SK-N-SH (cell line): ENCODE data around the gene IDH2. TPM values are rescaled to one million over a fixed set of nuclear protein-coding genes. Genes with fewer than 3 reads are reported as not detected.

Experiments
- CTCF ChIA-PET: fragments of 300-600, 350-600 bp; formaldehyde crosslinking; extraction: SDS; loops from one replicate; lab custom pipeline; 2021; lab: Yijun Ruan, JAX
- POLR2A ChIA-PET: fragments of 350-600 bp; sonication (Branson Sonifier 250); formaldehyde crosslinking; extraction: SDS; loops from one replicate; lab custom pipeline; 2020; ENCODE audit warnings: antibody characterized with exemption, inconsistent platforms; lab: Yijun Ruan, JAX
- DNase-seq: peaks from one replicate; pipeline ENCODE4 v3.0.0; 2012
- H2AFZ ChIP-seq: fragments of 200-600 bp; sonication (generic); 2 replicates; pipeline ENCODE4 v1.8.1; 2016; ENCODE audit warnings: antibody characterized with exemption, mild to moderate bottlenecking, low read depth
- H3F3A ChIP-seq: fragments of 200-600 bp; sonication (generic); replicated peaks from 2 replicates; pipeline ENCODE3; 2016; ENCODE audit warnings: antibody characterized with exemption, mild to moderate bottlenecking; ENCODE audit not compliant: insufficient read depth
- H3K27ac ChIP-seq, 2 experiments: fragments of 200-500 bp in 1 of 2; fragments of 200-600 bp in 1 of 2; sonication (Bioruptor generic) in 1 of 2; sonication (generic), shearing (Covaris generic) in 1 of 2; 2 replicates each; pipeline versions ENCODE4 v1.5.1 to v1.6.1; 2014 to 2016; ENCODE audit warnings: low read depth in 2 of 2, inconsistent platforms in 1 of 2, low read length in 1 of 2, mild to moderate bottlenecking in 1 of 2, mixed read lengths in 1 of 2
- H3K27me3 ChIP-seq: fragments of 200-600 bp; sonication (generic), shearing (Covaris generic); 2 replicates; pipeline ENCODE4 v1.6.1; 2016; ENCODE audit warnings: mixed run types; ENCODE audit not compliant: insufficient read depth
- H3K36me3 ChIP-seq, 2 experiments: fragments of 200-500 bp in 1 of 2; fragments of 200-600 bp in 1 of 2; sonication (Bioruptor generic) in 1 of 2; sonication (generic) in 1 of 2; replicated peaks in 1 of 2; 2 replicates each; pipeline versions ENCODE3 to v1.5.1; 2014 to 2016; ENCODE audit warnings: low read length in 1 of 2, mild to moderate bottlenecking in 1 of 2; ENCODE audit not compliant: insufficient read depth in 2 of 2, control insufficient read depth in 1 of 2
- H3K4me1 ChIP-seq, 2 experiments: fragments of 200-500 bp in 1 of 2; fragments of 200-600 bp in 1 of 2; sonication (Bioruptor generic) in 1 of 2; sonication (generic), shearing (Covaris generic) in 1 of 2; 2 replicates each; pipeline versions ENCODE4 v1.5.1 to v1.6.1; 2014 to 2016; ENCODE audit warnings: low read depth in 1 of 2, low read length in 1 of 2, mixed run types in 1 of 2; ENCODE audit not compliant: insufficient read depth in 2 of 2, control insufficient read depth in 1 of 2
- H3K4me2 ChIP-seq: fragments of 200-600 bp; sonication (generic), shearing (Covaris generic); 2 replicates; pipeline ENCODE4 v1.6.1; 2017; ENCODE audit warnings: mixed run types
- H3K4me3 ChIP-seq, 2 experiments: fragments of 200-500 bp in 1 of 2; fragments of 200-600 bp in 1 of 2; sonication (Bioruptor generic) in 1 of 2; sonication (generic), shearing (Covaris generic) in 1 of 2; 2 replicates each; pipeline versions ENCODE4 v1.5.1 to v1.8.1; 2014 to 2016; ENCODE audit warnings: low read depth in 2 of 2, inconsistent platforms in 1 of 2, low read length in 1 of 2, mild to moderate bottlenecking in 1 of 2, mixed read lengths in 1 of 2, moderate library complexity in 1 of 2
- H3K79me2 ChIP-seq: fragments of 200-600 bp; sonication (generic); 2 replicates; pipeline ENCODE4 v1.8.1; 2017; ENCODE audit warnings: mild to moderate bottlenecking; ENCODE audit not compliant: insufficient read depth
- H3K9ac ChIP-seq: fragments of 200-600 bp; sonication (generic); 2 replicates; pipeline ENCODE4 v1.6.1; 2017; ENCODE audit warnings: mixed run types
- H3K9me2 ChIP-seq: fragments of 200-600 bp; sonication (generic); 2 replicates; pipeline ENCODE4 v1.6.1; 2017; ENCODE audit warnings: mixed run types
- H3K9me3 ChIP-seq: fragments of 200-600 bp; sonication (generic); 2 replicates; pipeline ENCODE4 v1.6.1; 2017; ENCODE audit warnings: mixed run types, mild to moderate bottlenecking, moderate library complexity
- H4K20me1 ChIP-seq: fragments of 200-600 bp; sonication (generic); 2 replicates; pipeline ENCODE4 v1.6.1; 2017; ENCODE audit warnings: mild to moderate bottlenecking, mixed run types; ENCODE audit not compliant: insufficient read depth
- ELF1 ChIP-seq: IDR thresholded peaks from 2 replicates; pipeline ENCODE4 v1.4.0; 2012
- EP300 ChIP-seq, 2 experiments: IDR thresholded peaks; 2 replicates each; pipeline versions ENCODE4 v1.4.0 to v1.6.1; 2012; ENCODE audit warnings: borderline replicate concordance in 1 of 2, low read depth in 1 of 2, low read length in 1 of 2
- FOSL2 ChIP-seq: IDR thresholded peaks from 2 replicates; pipeline ENCODE4 v1.4.0; 2012; ENCODE audit warnings: low read depth, mild to moderate bottlenecking, moderate library complexity, borderline replicate concordance
- JUND ChIP-seq: IDR thresholded peaks from 2 replicates; pipeline ENCODE4 v1.4.0; 2012
- MEF2A ChIP-seq: IDR thresholded peaks from 2 replicates; pipeline ENCODE4 v1.4.0; 2012; ENCODE audit warnings: low read depth, borderline replicate concordance
- MXI1 ChIP-seq: IDR thresholded peaks from 2 replicates; pipeline ENCODE4 v1.6.1; 2012; ENCODE audit warnings: mild to moderate bottlenecking, low read depth, low read length, improper control_type of control experiment
- NRF1 ChIP-seq: IDR thresholded peaks from 2 replicates; pipeline ENCODE4 v1.6.1; 2012; ENCODE audit warnings: low read depth, mild to moderate bottlenecking, low read length
- PBX3 ChIP-seq: IDR thresholded peaks from 2 replicates; pipeline ENCODE4; 2012
- REST ChIP-seq: IDR thresholded peaks from 2 replicates; pipeline ENCODE4 v1.6.1; 2012; ENCODE audit warnings: mild to moderate bottlenecking, low read depth, low read length, moderate library complexity
- RFX5 ChIP-seq: IDR thresholded peaks from 2 replicates; pipeline ENCODE4 v1.6.1; 2012; ENCODE audit warnings: mild to moderate bottlenecking, improper control_type of control experiment, low read length
- TAF1 ChIP-seq: IDR thresholded peaks from 2 replicates; pipeline ENCODE4 v1.6.1; 2012; ENCODE audit warnings: low read depth, mild to moderate bottlenecking, low read length, moderate library complexity, borderline replicate concordance
- TCF12 ChIP-seq: IDR thresholded peaks from 2 replicates; pipeline ENCODE4 v1.4.0; 2012
- USF1 ChIP-seq: IDR thresholded peaks from 2 replicates; pipeline ENCODE4 v1.4.0; 2012; ENCODE audit warnings: low read depth, borderline replicate concordance
- WGBS: methylation state at CpG from one replicate; pipeline ENCODE4 v1.1.6; 2017; ENCODE audit warnings: low lambda C conversion rate; 5-methylcytosine and 5-hydroxymethylcytosine counted together
- polyA plus RNA-seq, 3 experiments: library from polyadenylated mRNA; depleted of rRNA; stranded (reverse); fragments of >200 nt; gene quantifications; 2 replicates each; pipeline ENCODE4 v1.2.3, GENCODE V29; 2012

Gene IDH2
- polyA plus RNA-seq, 1 of the 3 experiments (the other 2 are of a cell fraction): 25.2 TPM

- TF ChIP-seq RFX5 (no peak), REST (no peak), USF1 (no peak), JUND (no peak), EP300 (IDR thresholded peaks at IDR 0.05; ENCODE audit: borderline replicate concordance in 1 of 2, low read depth in 1 of 2, low read length in 1 of 2) (no peak), MEF2A (no peak), FOSL2 (no peak), ELF1 (no peak), TAF1 (no peak)
Measured at GRCh38 chr15:90035840-90036230, 66.4 kb downstream of the IDH2 start (continued).

DNA sequence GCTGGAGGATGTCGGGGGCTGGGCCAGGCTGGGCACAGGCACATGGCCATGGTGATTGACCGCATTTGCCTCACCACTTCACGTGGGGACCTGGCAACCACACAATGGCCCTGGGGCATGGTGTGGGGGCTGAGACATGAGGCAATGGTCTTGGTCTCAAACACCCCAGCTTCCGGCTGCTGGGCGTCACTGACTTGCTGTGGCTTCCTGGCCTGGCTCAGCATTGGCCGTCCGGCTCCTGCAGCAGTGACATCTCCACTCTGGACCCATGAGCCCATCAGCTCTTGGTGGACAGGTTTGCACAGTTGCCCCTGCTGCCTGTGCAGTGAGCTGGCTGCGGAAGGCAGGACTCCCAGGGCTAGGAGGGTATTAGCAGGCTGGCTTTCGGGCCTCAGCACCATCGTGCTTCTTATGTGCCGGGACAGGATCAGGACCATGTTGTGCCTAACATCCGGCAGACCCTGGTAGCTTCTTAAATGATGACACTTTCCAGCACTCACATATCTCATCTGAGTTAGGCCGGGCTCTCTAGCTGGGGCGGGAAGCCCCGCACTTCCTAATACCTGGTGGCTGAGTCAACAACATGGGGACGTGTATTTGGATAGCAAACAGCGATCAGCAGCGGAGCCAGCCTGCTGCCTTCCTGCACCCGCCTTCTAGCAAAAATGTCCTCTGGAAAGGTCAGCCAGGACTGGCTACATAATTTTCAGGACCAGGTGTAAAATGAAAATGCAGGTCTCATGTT is 67.0 kb downstream of the IDH2 start:
- Histone ChIP-seq H3K4me2 (peak overlapping the region; percentile 46; the same call in 1 of the 2 replicates), H3K9me3 (no peaks in the 10 kb centered on the region), H3K79me2 (no peaks in the 10 kb centered on the region; the same call in 1 of the 2 replicates), H2AFZ (no peak overlapping the region), H3K9me2 (no peaks in the 10 kb centered on the region), H3K27me3 (no peaks in the 10 kb centered on the region), H3F3A (no peaks in the 10 kb centered on the region), H3K9ac (no peak overlapping the region), H3K27ac (no peak overlapping the region; a peak in 1 of 4 replicates), H3K4me3 (no peak overlapping the region)
- 81% methylated on average over 15 of the region's 19 CpGs for WGBS
- no peak for TF ChIP-seq MXI1
- TF ChIP-seq FOSL2: peak; percentile 17; the same call in 1 of the 2 replicates
- peak; percentile 76 for TF ChIP-seq ELF1
- TF ChIP-seq NRF1: no peak
- no peak for TF ChIP-seq TAF1
- TF ChIP-seq JUND: 0 out of 2 replicates have a peak, but pooled peaks have one; percentile 13
- no peak for TF ChIP-seq PBX3
- TF ChIP-seq TCF12: no peak
- TF ChIP-seq, all 33 proteins: peak for 3
- peaks cover 24 to 28% of the 10 kb centered on the region in 2 experiments; a peak in 3 of 4 replicates for H3K4me1 ChIP-seq
- no peaks in the 10 kb centered on the region for H3K36me3 ChIP-seq
- no peaks in the 10 kb centered on the region for H4K20me1 ChIP-seq
- ChIA-PET POLR2A (no interaction called here), CTCF (no interaction called here)
- no peak for DNase-seq
